ENCODE measurements around the gene PLRG1. TPM values are rescaled to one million over a fixed set of nuclear protein-coding genes. Genes with fewer than 3 reads are reported as not detected.

The PLRG1 gene
- total and polyA plus RNA-seq, 2 of the 8 experiments (the other 6 are each of a cell fraction or from before 2014, with no cell fraction given) = 63.5 to 108 TPM

DNA sequence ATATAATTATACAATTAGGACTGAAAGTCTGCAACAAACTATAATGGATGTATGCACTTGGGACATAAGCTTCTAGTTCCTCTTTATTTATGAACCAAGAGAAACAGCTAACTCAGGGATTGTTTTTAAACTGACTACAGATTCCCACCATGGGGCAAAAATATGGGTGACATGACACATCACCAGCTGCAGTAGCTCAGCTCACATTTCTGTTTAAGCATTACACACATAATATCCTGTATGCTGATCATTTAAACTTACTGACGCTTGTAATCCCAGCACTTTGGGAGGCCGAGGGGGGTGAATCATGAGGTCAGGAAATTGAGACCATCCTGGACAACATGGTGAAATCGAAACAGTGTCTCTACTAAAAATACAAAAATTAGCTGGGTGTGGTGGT lies 24.1 kb upstream of the PLRG1 start:
- H3K18ac ChIP-seq (ENCODE audit: extremely low read depth, low read length) = no peak overlapping the region
- H4K91ac ChIP-seq (replicated peaks; ENCODE audit: insufficient read length, low read length) = no peak overlapping the region
- 94% methylated on average over 3 of the region's 3 CpGs; no CpG with 5 or more reads in 1 of the 2 experiments for WGBS, 2 experiments (ENCODE audit: extremely low coverage in 1 of 2, insufficient coverage in 1 of 2, insufficient read length in 1 of 2, insufficient replicate concordance in 2 of 2, low coverage in 1 of 2, low lambda C conversion rate in 2 of 2, missing lambda C conversion rate in 1 of 2)
- H2BK15ac ChIP-seq (ENCODE audit: low read length) = no peak overlapping the region
- no peak overlapping the region for H3K27ac ChIP-seq (ENCODE audit: low read depth, low read length)
- H2AFZ ChIP-seq (ENCODE audit: low read length) = no peak overlapping the region
- H2BK12ac ChIP-seq (ENCODE audit: low read depth, low read length) = no peak overlapping the region
- H3K4ac ChIP-seq (replicated peaks; ENCODE audit: insufficient read length, low read depth, low read length) = no peak overlapping the region
- no peaks in the 10 kb centered on the region for H3K79me1 ChIP-seq (ENCODE audit: low read depth, low read length)
- H3K9ac ChIP-seq (replicated peaks in 1 of 4; ENCODE audit: extremely low read depth in 1 of 4, low read depth in 3 of 4, low read length in 3 of 4) = no peak overlapping the region
- H3K27me3 ChIP-seq (replicated peaks in 1 of 4; ENCODE audit: control insufficient read depth in 3 of 4, extremely low read depth in 1 of 4, insufficient read depth in 3 of 4, low read length in 3 of 4) = no peaks in the 10 kb centered on the region
- no peak overlapping the region for H2AK5ac ChIP-seq (ENCODE audit: low read depth, low read length)
- H3K4me2 ChIP-seq (ENCODE audit: insufficient read depth in 1 of 2, low read depth in 2 of 2, low read length in 2 of 2) = no peak overlapping the region
- H4K20me1 ChIP-seq (replicated peaks in 1 of 2; ENCODE audit: control insufficient read depth in 1 of 2, insufficient read depth in 2 of 2, low read length in 2 of 2) = no peaks in the 10 kb centered on the region
- no peak overlapping the region for H2BK5ac ChIP-seq (ENCODE audit: low read depth, low read length)
- no peak overlapping the region for H3K14ac ChIP-seq (ENCODE audit: insufficient read length)
- POLR2A ChIA-PET (ENCODE audit: partially characterized antibody) = no interaction called here
- H3K79me2 ChIP-seq (ENCODE audit: control insufficient read depth in 1 of 2, insufficient read depth in 2 of 2, low read length in 2 of 2) = no peaks in the 10 kb centered on the region
- no peak overlapping the region for H2BK20ac ChIP-seq (ENCODE audit: low read length)
- CTCF ChIA-PET (ENCODE audit: partially characterized antibody) = interaction anchor here (0.5 to 2.8 kb wide), 7 partner anchors 9 to 64 kb away, joined by 3 to 14 read pairs (median 5); no protein-coding TSS in a partner anchor
- H3K4me1 ChIP-seq (replicated peaks in 1 of 4; ENCODE audit: control insufficient read depth in 3 of 4, insufficient read depth in 4 of 4, low read length in 3 of 4) = no peaks in the 10 kb centered on the region
- H3K56ac ChIP-seq (replicated peaks; ENCODE audit: insufficient read length, low read depth, low read length) = no peak overlapping the region
- H3K36me3 ChIP-seq (ENCODE audit: control insufficient read depth in 2 of 4, insufficient read depth in 4 of 4, low read length in 3 of 4) = no peaks in the 10 kb centered on the region
- no peak for DNase-seq (ENCODE audit: low read depth in 1 of 2, low spot score in 2 of 2)
- no peak for FAIRE-seq
- no peak overlapping the region for H3K23ac ChIP-seq (ENCODE audit: insufficient read length)
- no peaks in the 10 kb centered on the region for H3K9me3 ChIP-seq (ENCODE audit: insufficient read depth in 2 of 2, low read depth in 1 of 2, low read length in 1 of 2)
- no peak overlapping the region for H2BK120ac ChIP-seq (replicated peaks; ENCODE audit: low read depth, low read length)
- H4K5ac ChIP-seq (ENCODE audit: insufficient read length, low read depth, low read length) = no peak overlapping the region
- no peaks in the 10 kb centered on the region for H3K23me2 ChIP-seq (ENCODE audit: low read depth, low read length)
- H4K8ac ChIP-seq (ENCODE audit: extremely low read depth, insufficient read depth, low read length) = no peak overlapping the region
- H3K4me3 ChIP-seq (ENCODE audit: extremely low read depth in 1 of 4, insufficient read depth in 2 of 4, low read depth in 3 of 4, low read length in 4 of 4) = no peak overlapping the region
- no peak for TF ChIP-seq JUND (IDR thresholded peaks at IDR 0.05; ENCODE audit: low read length)
- no peak for TF ChIP-seq CBX5 (IDR thresholded peaks at IDR 0.05; ENCODE audit: low read depth, low read length)
- TF ChIP-seq RAD21 (IDR thresholded peaks at IDR 0.05 in 1 of 2, conservative IDR thresholded peaks at IDR 0.05 in 1 of 2; ENCODE audit: low read depth in 2 of 2, low read length in 2 of 2) = no peak
- no peak for TF ChIP-seq SUZ12 (IDR thresholded peaks at IDR 0.05; ENCODE audit: low read length)
- TF ChIP-seq, protein P1, sequence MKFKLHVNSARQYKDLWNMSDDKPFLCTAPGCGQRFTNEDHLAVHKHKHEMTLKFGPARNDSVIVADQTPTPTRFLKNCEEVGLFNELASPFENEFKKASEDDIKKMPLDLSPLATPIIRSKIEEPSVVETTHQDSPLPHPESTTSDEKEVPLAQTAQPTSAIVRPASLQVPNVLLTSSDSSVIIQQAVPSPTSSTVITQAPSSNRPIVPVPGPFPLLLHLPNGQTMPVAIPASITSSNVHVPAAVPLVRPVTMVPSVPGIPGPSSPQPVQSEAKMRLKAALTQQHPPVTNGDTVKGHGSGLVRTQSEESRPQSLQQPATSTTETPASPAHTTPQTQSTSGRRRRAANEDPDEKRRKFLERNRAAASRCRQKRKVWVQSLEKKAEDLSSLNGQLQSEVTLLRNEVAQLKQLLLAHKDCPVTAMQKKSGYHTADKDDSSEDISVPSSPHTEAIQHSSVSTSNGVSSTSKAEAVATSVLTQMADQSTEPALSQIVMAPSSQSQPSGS (IDR thresholded peaks at IDR 0.05; ENCODE audit: low read length) = no peak
- no peak for TF ChIP-seq TAF7 (optimal IDR thresholded peaks at IDR 0.05; ENCODE audit: borderline replicate concordance, low read depth, low read length)
- no peak for TF ChIP-seq KDM5A (IDR thresholded peaks at IDR 0.05; ENCODE audit: low read length)
- TF ChIP-seq EZH2 (IDR thresholded peaks at IDR 0.05; ENCODE audit: low read depth, low read length, severe bottlenecking) = no peak
- TF ChIP-seq KDM4A (IDR thresholded peaks at IDR 0.05; ENCODE audit: low read depth, low read length, severe bottlenecking) = no peak
- TF ChIP-seq MAFK (IDR thresholded peaks at IDR 0.05; ENCODE audit: low read depth, low read length) = no peak
- no peak for TF ChIP-seq CHD1 (IDR thresholded peaks at IDR 0.05; ENCODE audit: low read depth, low read length)
- no peak for TF ChIP-seq SP1 (IDR thresholded peaks at IDR 0.05; ENCODE audit: low read depth, low read length)
- TF ChIP-seq NRF1 (IDR thresholded peaks at IDR 0.05; ENCODE audit: low read depth, low read length) = no peak

Data from H1 (cell line).